HG03095 (cell line): Measurements from ENCODE around the gene MARK3.
A peak's percentile ranks its signal among the peaks of the same experiment; 100 is the strongest.
"Not testable (repeated sequence)": the region's sequence is repeated elsewhere in the genome, so short reads cannot be mapped to it uniquely, and the experiment has no call there.

ENCODE experiments used
- ATAC-seq: cut with Tn5 transposase; IDR thresholded peaks from one replicate; pipeline ENCODE4 v1.9.1; 2021; ENCODE audit warnings: moderate library complexity; ENCODE audit not compliant: unreplicated experiment

The MARK3 gene

DNA sequence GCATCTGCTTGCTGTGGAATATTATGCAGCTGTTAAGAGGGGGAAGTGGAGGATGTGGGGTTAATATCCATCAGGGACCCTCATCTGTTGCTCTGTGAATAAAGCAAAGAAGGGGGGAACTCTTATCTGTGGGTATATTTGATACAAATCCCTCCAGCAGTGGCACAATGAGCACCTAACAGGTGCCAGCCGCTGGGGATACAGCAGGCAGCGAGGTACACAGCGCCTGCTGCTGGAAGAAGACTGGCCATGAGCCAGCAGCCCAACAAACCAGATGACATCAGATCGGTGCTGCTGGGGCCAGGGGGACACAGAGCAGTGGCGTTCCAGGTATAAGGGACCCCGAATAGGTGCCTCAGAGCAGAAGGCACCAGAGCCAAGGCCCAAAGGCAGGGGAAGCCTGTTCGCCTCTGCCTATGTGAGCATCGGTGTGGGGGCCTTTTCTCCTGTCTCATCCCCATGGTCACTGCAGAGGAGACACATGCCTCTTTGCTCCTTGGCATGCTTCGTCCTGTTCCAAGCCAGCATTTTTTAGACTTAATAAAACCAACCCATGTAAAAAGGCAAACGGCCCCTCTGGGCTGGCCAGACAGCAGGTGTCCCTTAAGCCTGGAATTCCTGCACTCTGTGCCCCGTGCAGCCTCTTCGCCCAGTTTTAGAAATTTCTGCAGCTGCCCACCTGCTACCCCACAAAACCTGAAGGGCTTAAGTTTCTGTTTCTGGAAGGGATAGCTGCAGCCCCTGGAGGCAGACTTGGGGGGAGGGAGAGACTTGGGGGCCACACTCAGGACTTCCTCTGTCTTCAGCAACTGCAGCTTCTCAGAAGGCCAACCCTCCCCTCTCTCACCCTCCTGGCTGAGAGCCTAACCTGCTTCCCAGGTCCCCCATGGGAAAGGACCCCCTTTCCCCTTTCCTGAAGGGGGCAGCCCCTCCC, 139.1 kb downstream of the MARK3 start:
- no peak for ATAC-seq

DNA sequence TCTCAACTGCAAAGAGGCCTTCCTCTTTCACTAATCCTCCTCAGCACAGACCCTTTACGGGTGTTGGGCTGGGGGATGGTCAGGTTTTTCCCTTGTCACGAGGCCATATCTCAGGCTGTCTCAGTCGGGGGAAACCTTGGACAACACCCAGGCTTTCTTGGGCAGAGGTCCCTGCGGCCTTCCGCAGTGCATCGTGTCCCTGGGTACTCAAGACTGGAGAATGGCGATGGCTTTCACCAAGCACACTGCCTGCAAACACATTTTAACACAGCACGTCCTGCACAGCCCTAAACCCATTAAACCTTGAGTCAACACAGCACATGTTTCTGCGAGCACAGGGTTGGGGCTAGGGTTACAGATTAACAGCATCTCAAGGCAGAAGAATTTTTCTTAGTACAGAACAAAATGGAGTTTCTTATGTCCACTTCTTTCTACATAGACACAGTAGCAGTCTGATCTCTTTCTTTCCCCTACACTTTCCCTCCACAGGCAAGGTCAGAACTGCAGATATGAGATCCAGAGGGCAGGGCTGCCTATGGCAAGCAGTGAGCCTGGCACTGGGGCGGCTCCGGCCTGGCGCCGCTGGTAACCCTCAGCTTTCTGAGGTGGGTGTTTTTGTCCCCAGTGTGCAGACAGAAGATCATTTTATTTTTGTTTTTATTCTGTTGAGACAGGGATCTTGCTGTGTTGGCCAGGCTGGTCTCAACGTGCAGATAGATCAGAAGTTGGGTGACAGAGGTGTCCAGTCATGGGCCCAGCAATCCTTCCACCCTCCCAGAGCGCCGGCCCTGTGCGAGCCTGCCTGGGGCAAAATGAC, 140.4 kb downstream of the MARK3 start:
- not testable (repeated sequence) for ATAC-seq

DNA sequence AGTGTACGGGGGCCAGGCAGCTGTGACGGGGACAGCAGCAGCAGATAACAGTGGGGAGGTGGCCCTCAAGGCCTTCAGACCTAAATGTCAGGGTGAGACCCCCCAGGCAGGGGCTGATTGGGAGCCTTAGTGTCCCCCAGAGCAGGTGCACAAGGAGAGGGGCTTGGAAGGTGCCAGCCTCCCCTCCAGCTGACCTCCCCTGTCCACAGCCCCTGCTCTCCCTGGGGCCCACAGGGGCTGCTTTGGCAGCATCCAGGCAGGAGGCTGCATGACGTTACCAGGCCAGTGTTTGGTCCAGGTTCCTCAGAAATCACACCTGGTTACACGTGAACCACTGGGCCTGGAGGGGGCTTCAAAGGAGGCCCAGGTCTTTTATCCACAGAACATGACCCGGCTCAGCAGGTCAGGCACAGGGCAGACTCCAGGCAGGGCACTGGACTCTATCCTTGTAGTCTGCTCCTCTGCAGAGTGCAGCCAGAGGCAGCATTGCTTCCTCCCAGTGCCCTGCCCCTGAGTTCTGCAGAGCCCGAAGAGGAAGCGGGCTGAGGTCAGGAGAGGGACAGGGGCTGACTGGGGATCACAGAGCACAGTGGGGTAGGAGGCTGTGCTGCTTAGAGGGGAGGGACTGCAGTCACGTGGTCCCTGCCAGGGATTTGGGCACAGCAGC, 141.2 kb downstream of the MARK3 start:
- ATAC-seq: no peak

DNA sequence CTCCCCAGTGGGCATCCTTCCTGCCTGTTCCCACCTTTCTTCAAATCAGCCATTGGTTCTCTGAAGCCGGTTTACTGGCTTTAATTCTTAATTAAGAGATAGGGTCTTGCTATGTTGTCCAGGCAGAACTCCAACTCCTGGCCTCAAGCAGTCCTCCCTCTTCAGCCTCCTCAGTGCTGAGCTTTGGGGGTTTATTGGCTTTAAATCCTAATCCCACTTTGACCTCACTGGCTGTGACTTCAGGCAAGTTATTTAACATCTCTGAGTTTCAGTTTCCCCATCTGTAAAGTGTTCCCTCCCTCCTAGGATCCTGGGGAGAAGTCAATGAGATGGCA, 141.7 kb downstream of the MARK3 start:
- no peak for ATAC-seq

DNA sequence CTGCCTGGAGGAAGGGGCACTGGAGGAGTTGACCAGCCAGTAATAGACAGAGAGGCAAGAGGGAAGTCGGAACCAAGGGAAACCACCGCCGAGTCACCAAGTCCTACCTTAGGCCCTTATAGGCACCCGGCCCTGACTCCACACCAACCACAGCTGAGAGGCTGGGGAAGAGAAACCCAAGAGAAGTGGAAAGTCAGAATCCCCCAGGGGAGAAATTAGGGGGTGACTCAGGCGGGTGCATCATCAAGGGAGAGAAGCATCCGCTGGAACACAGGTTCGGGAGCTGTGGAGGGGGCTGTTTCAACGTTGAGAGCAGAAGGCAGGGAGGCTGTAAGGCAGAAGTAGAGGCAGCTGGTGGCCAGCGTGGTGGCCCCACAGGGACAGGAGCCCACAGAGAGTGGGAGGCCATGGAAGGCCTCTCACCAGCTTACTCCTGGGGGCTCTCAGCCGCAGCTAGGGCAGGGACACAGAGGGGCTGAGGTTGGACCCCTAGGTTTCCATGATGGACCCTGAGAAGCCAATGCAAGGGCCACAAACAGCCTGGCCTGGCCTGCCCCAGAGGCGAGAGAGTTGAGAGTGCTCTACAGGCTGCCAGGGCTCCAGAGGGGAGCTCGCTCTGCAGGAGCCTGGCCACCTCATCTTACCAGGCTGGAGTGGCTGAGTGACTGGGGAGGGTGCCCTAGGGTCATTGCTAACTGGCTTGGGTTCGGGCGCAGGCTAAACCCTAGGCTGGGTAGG, 142.4 kb downstream of the MARK3 start:
- ATAC-seq: peak; percentile 62

DNA sequence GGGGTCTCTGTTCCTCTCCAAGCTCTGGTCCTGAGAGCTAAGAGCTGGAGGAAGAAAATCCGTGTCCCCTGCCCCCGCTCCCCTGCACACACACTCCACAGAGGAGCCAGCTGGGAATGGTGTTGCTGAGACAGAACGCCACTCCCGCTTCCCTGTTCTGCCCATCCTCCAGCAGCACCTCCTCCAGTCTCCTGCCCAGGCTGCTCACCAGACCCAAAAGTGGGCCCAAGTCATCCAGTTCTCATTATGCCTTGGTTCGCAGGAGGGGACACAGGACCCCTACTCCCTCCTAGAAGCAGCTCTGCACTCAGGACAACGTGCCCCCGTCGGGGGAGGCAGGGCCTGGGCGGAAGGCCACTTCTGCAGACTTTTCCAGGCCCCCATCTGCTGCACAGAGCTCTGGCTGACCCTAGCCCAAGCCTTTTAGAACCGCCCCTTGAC, 143.0 kb downstream of the MARK3 start:
- no peak for ATAC-seq

DNA sequence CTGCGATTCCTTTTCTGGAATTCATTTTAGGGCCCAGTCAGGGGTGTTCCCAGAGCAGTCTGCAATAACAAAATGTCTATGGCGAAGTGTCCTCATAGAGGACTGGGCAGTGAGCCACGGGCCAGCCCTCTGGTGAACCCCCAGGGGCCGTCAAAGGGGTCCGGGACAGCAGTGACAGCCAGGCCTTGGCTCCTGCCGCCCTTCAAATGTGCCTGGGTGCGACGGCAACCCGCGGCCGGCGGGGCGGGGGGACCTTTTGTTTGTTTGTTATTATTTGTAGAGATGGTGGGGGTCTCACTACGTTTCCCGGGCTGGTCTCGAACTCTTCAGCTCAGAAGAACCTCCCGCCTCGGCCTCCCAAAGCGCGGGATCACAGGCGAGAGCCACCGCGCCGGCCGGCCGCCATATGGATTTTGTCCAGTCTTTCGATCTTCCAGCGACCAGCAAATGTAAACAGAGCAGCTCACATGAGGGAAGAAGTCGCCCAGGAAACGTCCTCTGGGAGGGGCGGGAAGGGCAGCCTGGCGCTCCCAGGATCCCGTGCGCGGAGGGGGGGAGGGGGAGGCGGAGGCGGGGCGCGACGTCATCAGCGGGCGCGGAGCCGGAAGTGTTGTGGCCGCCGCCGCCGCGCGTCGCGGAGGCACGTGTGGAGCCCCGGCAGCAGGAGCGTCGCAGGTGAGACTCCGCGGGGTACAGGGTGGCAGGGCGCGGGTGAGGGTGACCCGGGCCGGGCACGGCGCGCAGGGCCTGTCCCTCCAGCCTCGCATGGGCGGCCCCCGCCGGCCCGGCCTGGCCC, 143.6 kb downstream of the MARK3 start, which contains the start of gene TRMT61A:
Gene TRMT61A (plus strand): TSS at position 610 of the 796 bp plus-strand sequence. CDS start 783 bp downstream, outside the sequence.
- ATAC-seq: no peak

DNA sequence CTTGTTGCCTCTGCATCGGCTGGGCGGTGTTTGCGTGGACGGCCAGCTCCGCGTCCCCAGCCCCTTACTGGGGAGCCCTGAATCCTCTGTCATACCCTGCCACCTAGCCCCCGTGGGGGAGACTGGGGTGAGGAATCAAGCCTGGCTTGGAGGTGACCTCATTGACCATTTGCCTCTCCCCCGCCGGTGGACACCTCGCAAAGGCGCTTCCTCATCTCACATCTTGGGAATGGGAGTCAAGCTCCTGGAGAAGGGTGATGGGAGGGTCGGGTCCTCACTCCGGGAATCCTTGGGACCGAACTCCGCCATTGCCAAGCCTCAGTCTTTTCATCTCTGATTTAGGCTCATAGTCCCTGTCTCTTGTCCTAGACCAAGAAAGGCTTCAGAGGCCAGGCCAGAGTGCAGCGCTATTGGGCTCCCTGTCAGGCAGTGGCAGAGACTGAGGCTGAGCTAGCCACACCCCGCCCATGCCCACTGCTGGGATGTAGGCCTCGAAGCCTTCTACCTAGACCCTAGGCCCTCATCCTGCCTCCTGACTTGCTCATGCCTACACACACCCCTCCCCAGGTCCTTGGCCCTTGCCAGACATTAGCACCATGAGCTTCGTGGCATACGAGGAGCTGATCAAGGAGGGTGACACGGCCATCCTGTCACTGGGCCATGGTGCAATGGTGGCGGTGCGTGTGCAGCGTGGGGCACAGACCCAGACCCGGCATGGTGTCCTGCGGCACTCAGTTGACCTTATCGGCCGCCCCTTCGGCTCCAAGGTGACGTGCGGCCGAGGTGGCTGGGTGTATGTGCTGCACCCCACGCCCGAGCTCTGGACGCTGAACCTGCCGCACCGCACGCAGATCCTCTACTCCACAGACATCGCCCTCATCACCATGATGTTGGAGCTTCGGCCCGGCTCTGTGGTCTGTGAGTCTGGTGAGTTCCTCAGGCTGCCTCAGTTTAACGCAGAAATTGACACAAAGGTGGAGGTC, 144.5 kb downstream of the MARK3 start:
- no peak for ATAC-seq

DNA sequence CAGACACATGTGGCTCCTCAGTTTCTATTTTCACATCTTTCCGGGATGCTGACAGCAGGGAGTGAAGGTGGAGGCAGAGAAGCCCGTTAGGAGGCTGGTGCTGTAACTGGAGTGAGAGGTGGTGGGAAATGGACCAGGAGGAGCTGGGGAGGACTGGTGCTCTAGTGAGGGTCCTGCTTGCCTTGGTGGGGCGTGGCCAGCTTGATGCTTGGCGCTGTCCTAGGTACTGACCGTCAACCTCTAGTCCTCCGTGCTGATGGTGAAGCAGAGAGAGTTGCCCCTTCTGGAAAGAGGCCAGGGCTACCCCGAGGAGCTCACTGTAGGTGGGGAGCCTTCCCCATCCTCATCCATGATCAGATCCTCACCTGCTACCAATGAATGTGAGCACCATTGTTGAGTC, 145.2 kb downstream of the MARK3 start:
- ATAC-seq: no peak

DNA sequence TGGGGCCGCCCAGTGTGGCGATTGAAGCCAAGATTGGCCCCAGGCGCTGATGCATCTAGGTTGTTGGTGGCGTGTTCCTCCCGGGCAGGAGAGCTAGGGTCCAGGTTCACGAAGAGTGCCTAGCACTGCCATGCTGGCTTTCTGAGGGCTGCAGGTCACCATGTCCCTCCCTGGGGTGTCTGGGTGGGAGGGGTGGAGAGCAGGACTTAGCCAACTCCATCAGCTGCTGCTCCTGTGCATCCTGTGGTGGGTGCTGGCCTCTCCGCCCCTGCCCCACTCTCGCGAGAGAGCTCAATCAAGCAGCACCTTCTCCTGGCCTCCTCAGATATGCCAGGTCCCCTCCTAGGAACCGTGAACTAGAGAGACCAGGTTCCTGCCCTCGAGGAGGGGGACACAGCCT, 145.6 kb downstream of the MARK3 start:
- no peak for ATAC-seq

DNA sequence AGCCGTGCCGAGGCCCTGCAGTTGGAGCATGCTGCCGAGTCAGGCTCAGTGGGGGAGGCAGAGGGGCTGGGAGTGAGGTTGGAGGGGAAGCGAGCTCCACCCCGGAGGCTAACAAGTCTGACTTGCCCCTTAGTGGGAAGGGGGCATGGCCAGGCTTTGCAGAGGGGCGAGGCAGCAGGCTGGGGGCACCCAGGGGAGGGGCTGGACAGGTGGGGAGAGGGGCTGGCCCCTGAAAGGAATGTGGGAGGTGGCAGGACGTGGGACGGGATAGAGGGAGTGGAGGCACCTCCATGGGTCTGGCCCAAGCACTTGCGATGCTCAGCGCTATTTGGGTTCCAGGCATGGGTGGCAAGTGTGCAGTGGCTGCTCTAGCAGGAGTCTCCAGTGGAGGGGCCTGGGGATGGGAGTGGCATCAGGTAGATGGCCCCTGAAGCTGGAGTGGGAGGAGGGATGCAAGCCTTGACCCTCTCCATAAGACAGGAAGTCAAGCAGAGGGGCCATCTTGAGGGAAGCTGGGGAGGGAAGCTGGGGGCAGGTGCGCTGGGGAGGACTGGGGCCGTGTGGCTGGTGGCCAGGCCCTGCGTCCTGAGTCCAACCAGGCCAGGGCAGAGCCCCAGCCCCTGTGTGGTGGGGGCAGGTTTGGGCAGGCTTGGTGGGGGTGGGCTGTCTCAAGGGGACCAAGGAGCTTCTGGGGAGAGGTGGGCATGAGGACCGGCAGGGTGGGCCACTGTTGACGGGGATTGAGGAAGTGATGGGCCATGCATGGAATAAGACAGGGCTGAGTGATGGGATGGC, 146.4 kb downstream of the MARK3 start:
- no peak for ATAC-seq

DNA sequence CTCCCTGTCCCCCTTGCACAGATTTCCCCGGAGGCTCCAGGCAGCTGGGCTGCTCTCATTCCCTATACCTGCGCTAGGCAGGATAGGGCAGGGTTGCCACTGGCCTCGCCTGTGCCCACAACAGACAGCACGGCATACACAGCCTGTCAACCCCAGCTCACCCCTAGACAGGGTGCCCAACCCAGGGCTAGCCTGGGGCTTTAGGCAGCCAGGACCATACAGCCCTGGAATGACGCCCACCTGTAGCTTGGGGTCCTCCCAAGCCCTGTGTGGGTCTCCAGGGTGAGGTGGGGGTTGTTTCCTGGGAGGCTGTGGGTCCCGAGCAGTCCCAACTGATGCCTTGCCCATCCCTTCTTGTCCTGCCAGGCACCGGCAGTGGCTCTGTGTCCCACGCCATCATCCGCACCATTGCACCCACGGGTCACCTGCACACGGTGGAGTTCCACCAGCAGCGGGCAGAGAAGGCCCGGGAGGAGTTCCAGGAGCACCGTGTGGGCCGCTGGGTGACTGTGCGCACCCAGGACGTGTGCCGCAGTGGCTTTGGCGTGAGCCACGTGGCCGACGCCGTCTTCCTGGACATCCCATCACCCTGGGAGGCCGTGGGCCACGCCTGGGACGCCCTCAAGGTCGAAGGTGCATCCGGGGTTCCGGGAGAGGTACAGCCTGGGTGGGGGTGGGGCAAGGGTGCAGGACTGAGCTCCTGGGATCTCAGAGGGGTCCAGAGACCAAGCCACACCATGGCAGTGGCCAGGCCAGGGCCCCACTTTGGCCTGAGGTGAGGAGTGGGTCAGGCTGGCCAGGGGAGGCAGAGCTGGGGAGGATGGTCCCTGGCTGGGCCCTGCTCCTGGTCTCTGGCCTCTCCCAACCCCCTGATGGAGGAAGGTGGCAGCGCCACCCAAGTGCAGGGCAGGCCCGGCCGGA, 147.3 kb downstream of the MARK3 start:
- ATAC-seq: no peak

DNA sequence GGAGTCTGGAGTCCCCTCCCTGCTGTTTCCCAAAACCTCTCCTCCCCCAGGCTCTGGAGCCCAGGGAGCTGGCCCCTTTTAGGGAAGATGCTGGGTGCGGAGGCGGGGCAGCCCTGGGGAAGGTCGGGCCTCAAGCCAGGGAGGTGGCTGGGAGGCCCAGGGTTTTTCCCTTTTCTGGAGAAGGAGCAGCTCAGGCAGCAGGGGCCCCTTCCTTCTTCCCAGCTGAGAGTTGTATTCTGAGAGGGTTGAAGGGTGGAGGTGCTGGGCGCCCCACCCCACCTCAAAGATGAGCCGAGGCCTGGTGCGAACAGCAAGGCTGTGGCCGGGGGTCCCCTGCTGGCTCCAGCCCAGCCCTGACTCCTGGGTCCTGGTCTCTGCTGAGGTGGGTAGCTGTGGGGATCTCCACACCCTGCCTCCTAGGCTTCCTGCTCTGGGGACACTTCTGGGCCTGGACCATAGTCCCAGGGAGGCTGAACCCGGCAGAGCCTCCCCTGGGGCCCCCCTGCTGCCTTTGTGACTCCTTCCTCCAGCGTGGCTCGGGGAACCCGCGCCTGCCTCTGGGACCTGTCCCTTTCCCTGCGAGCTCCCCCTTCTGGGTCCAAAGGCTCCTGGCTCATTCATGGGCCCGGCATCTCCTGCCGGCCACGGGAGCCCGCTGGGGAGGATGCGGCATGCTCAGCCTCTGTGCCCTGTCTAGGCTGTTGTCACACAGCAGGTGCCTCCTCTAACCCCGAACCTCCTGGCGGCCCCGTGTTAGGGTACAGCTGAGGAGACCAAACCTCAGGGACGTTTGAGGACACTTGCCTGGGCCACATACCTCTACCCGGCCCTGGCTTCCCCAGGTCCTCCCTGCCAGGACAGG, 148.2 kb downstream of the MARK3 start:
- no peak for ATAC-seq

DNA sequence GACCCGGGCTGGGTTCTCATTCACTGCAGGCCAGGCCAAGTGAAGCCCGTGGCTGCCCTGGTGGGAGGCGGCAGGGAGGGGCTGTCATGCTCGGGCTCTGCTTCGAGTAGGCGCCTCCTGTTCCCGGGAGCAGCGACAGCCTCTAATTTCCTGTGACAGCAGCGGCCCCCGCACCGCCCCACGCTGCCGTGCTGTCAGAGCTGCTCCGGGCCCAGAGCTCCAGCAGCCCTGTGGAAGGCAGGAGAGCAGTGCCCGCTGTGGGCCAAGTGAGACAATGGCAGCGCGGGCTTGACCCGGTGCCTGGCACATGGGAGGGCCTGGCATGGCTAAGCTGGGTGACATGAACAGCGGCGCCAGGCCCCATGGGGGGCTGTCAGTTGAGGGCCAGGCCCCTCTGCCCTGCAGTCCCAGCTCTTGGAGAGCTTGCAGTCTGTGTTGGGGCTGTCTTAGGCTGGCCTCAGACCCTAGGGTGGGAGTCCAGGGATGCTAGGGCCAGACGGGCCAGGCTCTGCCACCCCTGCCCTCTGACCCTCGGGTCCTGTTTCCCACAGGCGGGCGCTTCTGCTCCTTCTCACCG, 148.9 kb downstream of the MARK3 start:
- ATAC-seq: no peak

DNA sequence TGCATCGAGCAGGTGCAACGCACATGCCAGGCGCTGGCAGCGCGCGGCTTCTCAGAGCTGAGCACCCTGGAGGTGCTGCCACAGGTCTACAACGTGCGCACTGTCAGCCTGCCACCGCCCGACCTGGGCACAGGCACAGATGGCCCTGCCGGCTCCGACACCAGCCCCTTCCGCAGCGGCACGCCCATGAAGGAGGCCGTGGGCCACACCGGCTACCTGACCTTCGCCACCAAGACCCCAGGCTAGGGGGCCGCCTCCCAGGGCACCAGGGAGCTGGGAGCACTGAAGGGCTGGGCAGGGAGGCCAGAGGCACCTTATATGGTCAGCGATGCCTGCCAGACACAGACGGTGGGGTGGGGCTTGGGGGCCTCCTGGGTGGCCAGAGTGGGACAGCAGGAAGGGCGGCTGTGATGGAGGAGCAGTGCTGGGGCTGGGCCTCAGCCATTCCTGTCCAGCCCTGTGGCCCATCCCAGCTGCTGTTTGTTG, 149.4 kb downstream of the MARK3 start:
- no peak for ATAC-seq
